GM21619 (cell line): ENCODE results near the gene WDPCP.
"Not testable (repeated sequence)": the region's sequence is repeated elsewhere in the genome, so short reads cannot be mapped to it uniquely, and the experiment has no call there.

ENCODE experiments used
- ATAC-seq: cut with Tn5 transposase; IDR thresholded peaks from one replicate; pipeline ENCODE4 v1.9.1; 2021; ENCODE audit not compliant: unreplicated experiment

WDPCP gene, protein sequence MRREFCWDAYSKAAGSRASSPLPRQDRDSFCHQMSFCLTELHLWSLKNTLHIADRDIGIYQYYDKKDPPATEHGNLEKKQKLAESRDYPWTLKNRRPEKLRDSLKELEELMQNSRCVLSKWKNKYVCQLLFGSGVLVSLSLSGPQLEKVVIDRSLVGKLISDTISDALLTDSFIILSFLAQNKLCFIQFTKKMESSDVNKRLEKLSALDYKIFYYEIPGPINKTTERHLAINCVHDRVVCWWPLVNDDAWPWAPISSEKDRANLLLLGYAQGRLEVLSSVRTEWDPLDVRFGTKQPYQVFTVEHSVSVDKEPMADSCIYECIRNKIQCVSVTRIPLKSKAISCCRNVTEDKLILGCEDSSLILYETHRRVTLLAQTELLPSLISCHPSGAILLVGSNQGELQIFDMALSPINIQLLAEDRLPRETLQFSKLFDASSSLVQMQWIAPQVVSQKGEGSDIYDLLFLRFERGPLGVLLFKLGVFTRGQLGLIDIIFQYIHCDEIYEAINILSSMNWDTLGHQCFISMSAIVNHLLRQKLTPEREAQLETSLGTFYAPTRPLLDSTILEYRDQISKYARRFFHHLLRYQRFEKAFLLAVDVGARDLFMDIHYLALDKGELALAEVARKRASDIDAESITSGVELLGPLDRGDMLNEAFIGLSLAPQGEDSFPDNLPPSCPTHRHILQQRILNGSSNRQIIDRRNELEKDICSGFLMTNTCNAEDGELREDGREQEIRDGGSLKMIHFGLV

DNA sequence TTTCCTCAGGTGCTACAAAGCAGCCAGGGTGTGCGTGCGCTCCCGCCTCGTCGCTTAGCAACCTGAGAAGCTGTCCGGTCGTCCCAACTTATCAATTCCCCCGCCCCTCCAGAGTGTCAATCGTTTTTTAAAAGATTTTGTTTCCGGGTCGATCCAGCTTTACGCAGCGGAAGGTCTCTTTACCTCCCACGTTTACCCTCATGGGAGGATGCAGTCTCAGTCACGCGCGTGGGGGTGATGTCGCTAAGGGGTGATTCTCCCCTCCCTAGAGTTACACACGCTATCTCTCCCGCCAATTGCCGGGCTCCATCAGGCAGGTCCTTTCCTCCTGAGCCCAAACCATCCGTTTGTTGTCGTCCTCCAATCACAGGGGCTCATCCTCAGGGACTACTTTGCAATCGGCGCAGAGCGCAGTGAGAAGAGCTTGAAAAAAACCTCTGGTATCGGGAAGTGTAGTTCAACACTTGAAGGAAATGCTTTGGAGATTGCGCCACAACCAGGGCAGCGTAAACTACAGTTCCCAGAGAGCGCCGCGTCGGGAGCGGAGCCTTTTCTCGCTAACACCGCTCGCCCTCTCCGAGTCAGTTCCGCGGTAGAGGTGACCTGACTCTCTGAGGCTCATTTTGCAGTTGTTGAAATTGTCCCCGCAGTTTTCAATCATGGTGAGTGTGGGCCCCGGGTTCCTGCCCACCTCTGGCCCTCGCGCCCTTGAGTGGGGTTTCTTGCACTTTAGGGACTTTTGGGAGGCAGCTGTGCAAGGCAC, at the start of gene WDPCP, which contains the start of gene MDH1:
Gene WDPCP (minus strand): TSS at position 93 of the 763 bp plus-strand sequence. CDS start 206 bp downstream, outside the sequence.
Gene MDH1 (plus strand): TSS at position 579 of the 763 bp plus-strand sequence. CDS start 81 bp downstream, at position 660.
- peak; percentile 81 for ATAC-seq

DNA sequence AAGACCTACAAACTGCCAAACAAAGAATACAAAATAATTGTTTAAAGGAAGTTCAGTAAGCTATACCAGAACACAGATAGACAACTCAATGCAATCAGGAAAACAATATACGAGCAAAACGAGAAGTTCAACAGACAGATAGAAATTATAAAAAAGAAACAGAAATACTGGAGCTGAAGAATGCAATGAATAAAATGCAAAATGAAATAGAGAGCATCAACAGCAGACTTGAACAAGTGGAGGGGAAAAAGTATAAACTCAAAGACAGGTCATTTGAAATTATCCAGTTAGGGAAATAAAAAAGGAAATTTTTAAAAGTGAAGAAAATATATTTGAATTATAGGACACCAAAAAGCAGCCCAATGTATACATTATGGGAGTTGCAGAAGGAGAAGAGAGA, 44.1 kb upstream of the WDPCP start:
- ATAC-seq = no peak

DNA sequence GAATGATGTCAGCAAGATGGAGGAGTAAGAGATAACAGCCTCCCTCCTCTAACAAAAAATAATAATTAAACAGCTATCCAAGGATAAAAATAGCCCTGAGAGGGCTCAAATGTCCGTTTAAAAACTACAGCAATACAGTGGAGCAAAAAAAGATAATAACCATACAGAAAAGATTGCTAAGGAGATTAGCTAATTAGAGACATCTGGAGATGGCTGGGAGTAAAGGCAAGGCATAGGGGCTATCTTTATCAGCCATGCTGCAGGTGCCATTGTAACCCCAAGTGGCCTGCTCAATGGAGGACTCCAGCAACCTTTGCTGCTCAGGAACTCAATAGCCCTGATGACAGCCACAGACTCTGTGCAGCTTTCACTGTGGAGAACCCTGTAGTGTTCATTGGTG, 43.2 kb upstream of the WDPCP start:
- ATAC-seq = no peak

DNA sequence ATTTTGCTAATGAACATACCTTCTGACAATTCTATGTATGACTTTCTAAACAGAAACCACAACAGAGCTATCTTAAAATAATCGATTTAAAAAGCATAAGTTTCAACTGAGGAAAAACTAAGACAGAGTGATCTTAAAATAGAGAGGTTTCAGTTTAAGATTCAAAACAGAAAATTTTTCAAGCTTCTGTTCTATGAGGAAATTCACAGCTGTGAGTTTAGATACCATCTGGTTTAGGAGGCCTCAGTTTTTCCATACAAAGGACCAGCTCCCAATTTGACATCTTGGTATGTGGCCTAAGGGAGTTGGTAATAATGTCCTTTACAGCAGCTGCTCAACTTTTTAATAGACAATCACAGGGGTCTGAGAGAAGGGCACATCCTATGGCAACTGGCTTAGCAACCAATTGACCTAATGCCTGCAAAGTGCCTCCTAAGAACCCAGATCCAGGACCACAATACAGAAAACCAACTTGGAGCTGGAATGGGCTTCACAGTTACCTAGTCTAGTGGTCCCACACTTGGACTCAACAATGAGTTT, 40.2 kb upstream of the WDPCP start:
- no peak for ATAC-seq

DNA sequence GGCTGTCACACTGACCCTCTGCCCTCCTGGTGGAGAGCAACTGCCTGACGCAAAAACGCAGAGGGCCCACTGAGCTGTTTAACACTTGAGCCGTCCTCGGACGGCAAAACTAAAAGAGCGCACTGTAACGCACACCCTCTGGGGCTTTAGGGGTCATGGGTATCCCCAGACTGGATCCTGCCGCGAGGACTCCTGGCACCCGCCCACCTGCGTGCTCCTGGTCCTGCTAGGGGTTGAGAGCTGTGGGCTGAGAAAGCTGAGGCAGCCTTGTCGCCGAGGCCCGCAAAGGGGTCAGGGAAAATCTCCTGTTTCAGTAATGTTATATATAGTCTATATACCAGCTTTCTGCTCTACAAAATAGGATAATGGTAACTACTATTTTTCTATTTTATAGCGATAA, 39.6 kb upstream of the WDPCP start:
- ATAC-seq = no peak

DNA sequence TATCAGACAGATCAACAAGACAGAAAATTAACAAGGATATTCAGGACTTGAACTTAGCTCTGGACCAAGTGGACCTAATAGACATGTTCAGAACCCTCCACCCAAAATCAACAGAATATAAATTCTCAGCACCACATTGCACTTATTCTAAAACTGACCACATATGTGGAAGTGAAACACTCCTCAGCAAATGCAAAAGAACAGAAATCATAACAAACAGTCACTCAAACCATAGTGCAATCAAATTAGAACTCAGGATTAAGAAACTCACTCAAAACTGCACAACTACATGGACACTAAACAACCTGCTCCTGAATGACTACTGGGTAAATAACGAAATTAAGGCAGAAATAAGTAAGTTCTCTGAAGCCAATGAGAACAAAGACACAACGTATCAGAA, 35.5 kb upstream of the WDPCP start:
- not testable (repeated sequence) for ATAC-seq

DNA sequence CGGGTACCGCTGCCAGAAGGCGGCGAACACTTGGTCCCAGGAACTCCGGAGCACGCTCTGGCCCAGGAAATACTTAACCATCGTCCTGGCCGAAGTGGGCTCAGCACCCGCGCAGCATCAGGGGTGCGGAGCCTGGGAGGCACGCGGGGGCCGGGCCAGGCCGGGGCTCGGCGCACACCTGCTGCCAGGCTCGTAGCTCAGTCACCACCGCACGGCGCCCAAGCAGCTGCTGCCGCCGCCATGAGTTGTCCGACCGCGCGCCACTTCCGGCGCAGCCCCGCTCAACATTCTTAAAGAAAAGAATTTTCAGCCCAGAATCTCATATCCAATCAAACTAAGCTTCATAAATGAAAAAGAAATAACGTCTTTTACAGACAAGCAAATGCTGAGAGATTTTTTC, 34.5 kb upstream of the WDPCP start:
- ATAC-seq = no peak

DNA sequence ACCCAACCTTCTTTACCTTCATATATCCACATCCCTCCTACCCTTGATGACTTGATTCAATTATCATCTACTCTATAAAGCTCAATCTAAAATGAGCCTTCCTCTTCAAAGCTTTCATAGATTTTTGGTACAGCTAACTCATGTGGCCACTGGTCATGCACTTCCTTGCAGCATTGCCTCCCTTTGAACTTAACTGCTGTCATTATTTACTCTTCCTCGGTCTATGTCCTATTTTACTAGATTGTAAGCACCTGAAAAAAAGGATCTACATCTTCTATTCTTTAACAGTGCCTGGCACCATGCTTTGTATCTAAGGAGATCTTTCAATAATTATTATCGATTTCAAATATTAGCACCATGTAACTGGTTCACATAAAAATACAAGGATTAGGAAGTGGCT, 31.1 kb upstream of the WDPCP start:
- ATAC-seq = no peak

DNA sequence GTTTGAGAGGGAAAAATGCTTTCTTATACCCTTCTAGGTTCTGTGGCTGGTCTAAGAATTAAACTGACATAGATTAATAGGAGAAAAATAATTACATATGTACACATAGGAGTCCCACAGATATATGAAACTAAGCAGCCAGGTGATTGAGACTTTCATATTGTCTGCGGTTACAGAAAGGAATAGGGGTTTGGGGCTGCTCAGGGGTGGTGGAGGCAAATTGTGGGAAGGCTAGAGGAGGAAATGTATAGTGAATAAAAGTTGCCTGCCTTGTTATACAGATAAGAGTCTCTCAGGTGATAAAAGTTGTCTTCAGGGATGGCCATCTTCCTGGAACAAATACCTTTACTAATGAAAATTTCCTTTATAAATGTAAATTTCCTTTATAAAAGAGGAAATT, 29.1 kb upstream of the WDPCP start:
- no peak for ATAC-seq

DNA sequence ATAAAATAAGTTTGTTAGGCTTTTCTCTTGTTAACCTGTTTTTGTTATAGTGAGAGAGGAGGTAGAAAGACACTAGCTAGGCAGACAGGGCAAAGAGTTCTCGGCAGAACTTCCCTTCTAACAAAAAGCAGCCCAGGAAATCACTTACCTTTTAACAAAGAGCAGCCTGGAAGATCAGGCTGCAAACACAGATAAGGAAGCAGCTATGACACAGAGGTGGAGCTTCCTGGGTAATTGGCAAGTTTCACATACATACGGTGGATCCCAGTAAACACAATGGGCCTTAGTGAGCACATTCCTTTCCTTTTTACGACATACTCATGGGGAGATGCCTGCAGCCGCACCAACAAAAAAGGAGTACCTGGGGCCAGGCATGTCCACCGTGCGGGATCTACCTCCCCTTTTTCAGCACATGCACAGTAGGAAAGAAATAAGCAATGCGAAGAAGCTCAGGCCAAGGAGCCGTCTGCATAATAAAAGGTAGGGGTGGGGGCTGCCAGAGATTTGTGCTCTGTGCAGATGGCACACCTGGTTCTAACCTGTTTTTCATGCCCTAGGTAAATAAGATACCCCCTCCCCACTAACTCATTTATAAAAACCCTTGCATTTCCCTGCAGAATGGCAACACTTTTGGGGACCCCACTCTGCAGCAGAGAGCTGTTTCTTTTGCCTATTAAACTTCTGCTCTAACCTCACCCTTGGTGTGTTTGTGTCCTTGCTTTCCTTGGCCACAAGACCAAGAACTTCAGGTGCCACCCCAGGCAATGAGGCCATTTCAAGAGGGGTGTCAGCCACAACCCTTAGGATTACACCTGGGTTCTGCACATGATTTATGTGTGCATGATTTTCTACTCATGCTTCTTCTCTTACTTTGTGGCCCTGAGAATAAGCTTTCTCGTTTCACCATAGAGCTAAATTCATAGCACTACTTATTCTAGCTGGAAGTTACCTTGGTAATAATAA, 27.0 kb upstream of the WDPCP start:
- ATAC-seq = no peak

DNA sequence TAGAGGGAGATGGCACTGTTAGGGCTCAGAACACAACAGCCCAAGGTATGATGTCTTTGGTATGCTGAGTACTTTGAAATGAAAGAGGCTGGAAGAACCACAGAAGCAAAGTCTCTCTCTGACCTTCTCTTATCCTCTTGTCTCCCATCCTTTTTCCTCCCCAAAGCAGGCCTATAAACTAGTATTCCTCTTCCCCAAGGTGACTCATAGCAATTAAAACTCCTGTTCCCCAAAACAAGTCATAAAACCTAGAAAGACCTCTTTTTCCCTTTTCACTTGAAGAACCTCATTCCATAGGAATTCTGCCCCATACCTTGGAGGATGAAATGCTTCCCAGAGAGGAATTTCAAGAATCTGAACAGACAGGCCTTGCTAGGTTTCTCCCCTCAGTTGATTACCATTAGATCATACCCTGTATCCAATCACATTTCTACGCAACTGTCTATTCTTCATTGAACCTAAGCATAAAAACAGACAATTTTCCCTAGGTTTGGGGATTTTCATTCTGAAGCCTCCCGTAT, 26.2 kb upstream of the WDPCP start:
- no peak for ATAC-seq

DNA sequence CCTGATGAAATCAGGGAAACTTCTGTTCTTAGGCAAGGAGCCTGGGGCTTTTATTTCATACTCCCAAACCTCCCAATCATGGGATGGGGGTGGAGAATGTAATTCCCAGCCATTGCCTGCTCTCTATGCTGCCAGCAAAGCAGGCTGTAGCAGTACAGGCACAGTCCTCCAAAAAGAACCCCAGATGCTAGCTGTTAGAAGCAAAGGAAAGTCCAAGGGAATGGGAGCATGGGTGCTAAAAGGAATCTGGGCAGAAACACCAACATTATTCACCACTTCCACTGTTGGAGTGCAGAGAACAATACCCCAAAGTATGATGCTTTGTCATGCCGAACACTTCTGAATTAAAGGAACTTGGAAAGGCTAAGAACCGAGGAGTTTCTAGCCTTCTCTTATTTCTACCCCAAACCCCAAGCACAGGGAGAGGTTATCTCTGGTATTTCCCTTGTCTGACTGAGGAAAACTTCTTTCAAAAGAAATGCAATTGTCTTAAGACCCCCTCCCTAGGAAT, 25.2 kb upstream of the WDPCP start:
- no peak for ATAC-seq

DNA sequence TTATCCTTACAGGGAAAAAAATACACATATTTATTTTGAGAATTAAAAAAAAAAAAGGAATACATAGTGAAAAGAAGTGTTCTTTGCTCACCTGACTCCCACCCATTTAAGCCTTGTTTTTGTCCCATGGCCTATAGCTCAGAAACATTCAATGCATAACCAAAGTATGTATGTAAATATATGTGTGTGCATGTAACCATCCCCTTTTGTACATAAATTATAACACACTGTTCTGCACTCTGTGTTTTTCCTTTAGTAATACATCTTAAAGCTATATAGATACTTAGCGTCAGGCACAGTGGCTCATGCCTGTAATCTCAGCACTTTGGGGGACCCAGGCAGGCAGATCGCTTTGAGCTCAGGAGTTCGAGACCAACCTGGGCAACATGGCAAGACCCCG, 22.2 kb upstream of the WDPCP start:
- no peak for ATAC-seq

DNA sequence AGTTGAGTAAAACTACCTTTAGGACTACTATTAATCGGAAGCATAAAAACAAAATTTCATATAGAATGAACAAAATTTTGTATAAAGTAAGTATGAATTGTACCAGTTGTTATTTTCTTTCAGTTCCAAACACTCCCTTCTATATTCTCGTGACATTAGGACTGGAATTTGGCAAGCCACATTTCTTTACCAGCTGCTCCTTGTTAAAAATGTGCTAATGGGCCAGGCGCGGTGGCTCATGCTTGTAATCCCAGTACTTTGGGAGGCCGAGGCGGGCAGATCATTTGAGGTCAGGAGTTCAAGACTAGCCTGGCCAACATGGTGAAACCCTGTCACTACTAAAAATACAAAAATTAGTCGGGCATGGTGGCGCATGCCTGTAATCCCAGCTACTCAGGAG, 20.6 kb upstream of the WDPCP start:
- not testable (repeated sequence) for ATAC-seq

DNA sequence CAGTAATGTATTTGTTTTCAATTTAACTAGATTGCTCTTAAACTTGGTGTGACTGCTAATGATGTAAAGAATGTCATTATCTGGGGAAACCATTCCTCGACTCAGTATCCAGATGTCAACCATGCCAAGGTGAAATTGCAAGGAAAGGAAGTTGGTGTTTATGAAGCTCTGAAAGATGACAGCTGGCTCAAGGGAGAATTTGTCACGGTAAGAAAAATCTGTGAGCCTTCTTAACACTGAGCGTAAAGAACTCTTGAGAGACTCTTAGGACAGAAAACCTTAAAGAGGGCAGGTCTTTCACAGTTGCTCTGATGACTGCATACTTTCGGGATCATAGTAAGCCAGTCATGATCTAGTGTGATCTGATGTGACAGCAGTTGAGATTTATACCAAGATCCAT, 16.4 kb upstream of the WDPCP start:
- no peak for ATAC-seq

DNA sequence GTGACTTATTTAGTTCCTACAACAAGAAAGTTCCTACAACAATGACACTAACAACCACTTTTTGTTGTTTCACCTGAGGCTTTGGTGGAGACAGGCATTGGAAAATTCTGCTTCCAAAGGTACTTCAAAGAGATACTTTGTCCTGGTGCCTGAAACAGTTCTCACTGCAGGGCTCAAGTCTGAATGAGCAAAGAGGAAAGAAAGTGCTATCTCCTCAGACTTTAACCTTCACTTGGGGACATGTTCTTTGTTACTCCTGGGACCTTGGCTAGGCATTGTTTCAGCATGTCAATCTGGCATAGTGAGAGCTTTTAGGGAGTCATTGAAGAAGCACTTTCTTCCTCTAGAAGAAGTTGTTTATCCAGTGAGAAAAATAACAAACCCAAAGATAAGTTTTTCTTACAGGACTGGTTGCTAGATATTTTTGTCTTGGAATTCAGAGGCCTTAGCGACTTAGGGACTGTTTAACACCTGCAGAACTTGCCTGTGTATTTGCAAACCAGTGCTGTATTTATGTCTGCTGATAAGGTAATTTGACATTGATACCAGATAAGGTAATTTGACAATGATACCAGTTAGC, 12.7 kb upstream of the WDPCP start:
- ATAC-seq = no peak

DNA sequence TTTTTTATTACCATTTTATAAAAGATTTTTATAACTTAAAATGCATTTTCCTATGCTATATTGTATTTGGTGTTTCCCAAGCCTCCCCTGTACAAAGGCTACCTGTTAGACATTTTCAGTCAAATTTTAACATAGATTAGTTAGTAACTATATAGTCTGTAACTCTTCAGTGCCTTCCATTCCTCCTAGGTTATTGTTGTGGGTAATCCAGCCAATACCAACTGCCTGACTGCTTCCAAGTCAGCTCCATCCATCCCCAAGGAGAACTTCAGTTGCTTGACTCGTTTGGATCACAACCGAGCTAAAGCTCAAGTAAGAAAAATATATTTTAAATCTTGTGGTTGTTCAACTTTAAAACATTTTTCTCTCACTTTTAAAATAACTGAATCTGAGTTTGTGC, 10.7 kb upstream of the WDPCP start:
- ATAC-seq = no peak

DNA sequence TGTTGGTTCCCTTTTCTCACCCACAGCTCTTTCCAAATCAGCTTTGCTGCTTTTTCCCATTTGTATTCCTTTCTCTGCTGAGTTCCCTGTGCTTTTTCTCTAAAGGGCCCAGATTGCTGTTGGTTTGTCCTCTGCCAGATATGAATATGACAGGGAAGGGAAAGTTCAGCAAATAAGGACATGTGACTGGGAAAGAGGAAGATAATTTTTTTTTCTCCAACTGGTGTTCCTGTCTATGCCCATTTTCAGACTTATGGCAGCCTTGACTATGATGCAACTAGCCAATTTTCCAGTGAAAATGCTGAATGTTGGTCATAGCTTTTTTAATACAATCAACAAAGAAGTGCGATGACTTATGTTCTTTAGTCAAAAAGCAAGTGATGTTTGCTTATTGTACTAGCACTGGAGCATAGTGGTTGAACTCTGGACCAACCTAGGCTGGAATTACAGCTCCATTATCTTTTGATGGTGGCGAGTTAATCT, 8.2 kb upstream of the WDPCP start:
- ATAC-seq = no peak

DNA sequence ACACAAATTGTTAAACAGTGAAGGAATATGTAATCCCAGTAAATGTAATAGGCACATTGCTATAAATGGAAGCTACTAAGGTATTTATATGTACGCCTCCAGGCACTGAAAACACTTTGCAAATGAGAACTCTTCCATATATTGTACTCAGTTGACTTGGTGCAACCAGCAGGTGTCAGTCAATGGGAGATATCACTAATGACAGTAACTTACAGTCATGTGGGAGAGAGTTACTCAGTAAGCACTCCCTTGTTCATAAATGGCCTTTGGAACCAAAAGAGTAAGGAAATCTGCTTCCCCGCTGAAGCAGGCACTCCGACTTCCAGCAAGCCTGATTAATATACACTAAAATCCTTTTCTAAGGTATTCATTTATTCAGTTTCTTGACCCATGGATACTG, 6.4 kb upstream of the WDPCP start:
- no peak for ATAC-seq
